ENCODE measurements around the gene LRCOL1.
A peak's percentile ranks its signal among the peaks of the same experiment; 100 is the strongest.

The LRCOL1 gene

GRCh38 chr12:132562489-132563021 lies 47.8 kb downstream of the LRCOL1 start:
- Histone ChIP-seq H3K4me3 (no peak overlapping the region), H3K27ac (no peak overlapping the region)
- no peak for TF ChIP-seq CTCF (IDR thresholded peaks at IDR 0.05)
- DNase-seq (ENCODE audit: low spot score), result no peak

GRCh38 chr12:132561427-132562156 lies 48.8 kb downstream of the LRCOL1 start:
- H3K4me3 ChIP-seq, result no peak overlapping the region
- H3K27ac ChIP-seq, result no peak overlapping the region
- no peak for TF ChIP-seq CTCF (IDR thresholded peaks at IDR 0.05)
- DNase-seq (ENCODE audit: low spot score), result no peak

GRCh38 chr12:132560614-132561426 lies 49.6 kb downstream of the LRCOL1 start:
- DNase-seq (ENCODE audit: low spot score), result no peak
- Histone ChIP-seq H3K27ac (no peak overlapping the region), H3K4me3 (peak overlapping the region; percentile 85)
- TF ChIP-seq CTCF (IDR thresholded peaks at IDR 0.05), result peak; percentile 34

- no peak for DNase-seq (ENCODE audit: low spot score)
- no peak overlapping the region for H3K27ac ChIP-seq
- peak overlapping the region; percentile 85 for H3K4me3 ChIP-seq
- no peak for TF ChIP-seq CTCF (IDR thresholded peaks at IDR 0.05)
These were observed 50.1 kb downstream of the LRCOL1 start for GRCh38 chr12:132560364-132560613.

- Histone ChIP-seq H3K27ac (no peak overlapping the region), H3K4me3 (peak overlapping the region; percentile 85)
- TF ChIP-seq CTCF (IDR thresholded peaks at IDR 0.05), result no peak
- no peak for DNase-seq (ENCODE audit: low spot score)
These were observed 50.6 kb downstream of the LRCOL1 start for GRCh38 chr12:132559652-132560363.

GRCh38 chr12:132558861-132559623 lies 51.3 kb downstream of the LRCOL1 start:
- H3K27ac ChIP-seq, result no peak overlapping the region
- TF ChIP-seq CTCF (IDR thresholded peaks at IDR 0.05), result no peak
- DNase-seq (ENCODE audit: low spot score), result no peak
- peak overlapping the region; percentile 85 for H3K4me3 ChIP-seq
